Glutamatergic neuron (in vitro differentiated cells): Measurements from ENCODE around the gene HTR3D. TPM values are rescaled to one million over a fixed set of nuclear protein-coding genes. Genes with fewer than 3 reads are reported as not detected.

Experiments used
- DNase-seq: peaks from one replicate; pipeline ENCODE4 v3.0.0; 2022
- H3K27ac Mint-ChIP-seq: one replicate; pipeline ENCODE4 v1.8.0; 2020; ENCODE audit warnings: mild to moderate bottlenecking, mixed read lengths, inconsistent platforms; ENCODE audit not compliant: unreplicated experiment
- H3K27me3 Mint-ChIP-seq: one replicate; pipeline ENCODE4 v1.8.0; 2020; ENCODE audit warnings: mild to moderate bottlenecking, moderate library complexity, mixed read lengths, inconsistent platforms; ENCODE audit not compliant: unreplicated experiment
- H3K36me3 Mint-ChIP-seq: one replicate; pipeline ENCODE4 v1.8.0; 2020; ENCODE audit warnings: mild to moderate bottlenecking, mixed read lengths, inconsistent platforms; ENCODE audit not compliant: unreplicated experiment
- H3K4me1 Mint-ChIP-seq: one replicate; pipeline ENCODE4 v1.8.0; 2020; ENCODE audit warnings: mild to moderate bottlenecking, low read depth, mixed read lengths, inconsistent platforms; ENCODE audit not compliant: unreplicated experiment
- H3K4me3 Mint-ChIP-seq: one replicate; pipeline ENCODE4 v1.8.0; 2020; ENCODE audit warnings: mild to moderate bottlenecking, mixed read lengths, inconsistent platforms; ENCODE audit not compliant: unreplicated experiment
- H3K9me3 Mint-ChIP-seq: one replicate; pipeline ENCODE4 v1.8.0; 2020; ENCODE audit warnings: mild to moderate bottlenecking, moderate library complexity, mixed read lengths, inconsistent platforms; ENCODE audit not compliant: unreplicated experiment
- total RNA-seq: library from RNA; stranded (reverse); fragmentation: NEBNext Ultra II Directional; extraction: Animal tissue kit (Norgen Biotek cat#: 25700); gene quantifications from one replicate; pipeline ENCODE4 v1.2.1, GENCODE V29; 2021; ENCODE audit not compliant: unreplicated experiment
- TF ChIP-seq, protein P1 (sequence below): fragments of 200-600 bp; sonication (generic); IDR thresholded peaks from one replicate; pipeline ENCODE4 v1.5.0; 2021; ENCODE audit not compliant: partially characterized antibody, unreplicated experiment

The HTR3D gene
- total RNA-seq, 1 donor from 2014 or later = not detected

DNA sequence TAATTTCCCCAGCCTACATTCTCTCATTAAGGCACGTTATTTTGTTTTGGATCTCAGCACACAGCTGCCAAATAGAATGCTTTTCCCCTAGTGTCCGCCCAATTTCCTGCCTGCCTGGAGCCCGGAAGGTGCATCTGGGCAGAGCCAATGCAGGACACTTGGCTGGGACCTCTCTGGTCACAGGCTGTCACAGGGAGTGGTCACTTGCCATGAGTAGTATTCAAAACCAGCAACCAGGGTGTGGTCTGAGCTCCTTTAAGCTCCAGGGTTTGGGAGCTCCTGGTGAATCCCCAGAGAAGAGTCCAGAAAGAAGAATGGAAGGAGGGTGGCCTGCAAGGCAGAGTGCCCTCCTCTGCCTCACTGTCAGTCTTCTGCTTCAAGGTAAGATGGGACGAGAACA is 21.2 kb downstream of the HTR3D start, which contains the start of gene HTR3C:
Gene HTR3C (plus strand): TSS at position 281 of the 400 bp plus-strand sequence. CDS start 34 bp downstream, at position 315.
- no peak for DNase-seq
- Mint-ChIP-seq H3K4me1 (no peaks in the 10 kb centered on the region), H3K27ac (no peak within 1 kb of the TSS), H3K9me3 (no peaks in the 10 kb centered on the region), H3K27me3 (no peaks in the 10 kb centered on the region), H3K4me3 (no peak within 1 kb of the TSS), H3K36me3 (no peaks in the 10 kb centered on the region)
- TF ChIP-seq, protein P1, sequence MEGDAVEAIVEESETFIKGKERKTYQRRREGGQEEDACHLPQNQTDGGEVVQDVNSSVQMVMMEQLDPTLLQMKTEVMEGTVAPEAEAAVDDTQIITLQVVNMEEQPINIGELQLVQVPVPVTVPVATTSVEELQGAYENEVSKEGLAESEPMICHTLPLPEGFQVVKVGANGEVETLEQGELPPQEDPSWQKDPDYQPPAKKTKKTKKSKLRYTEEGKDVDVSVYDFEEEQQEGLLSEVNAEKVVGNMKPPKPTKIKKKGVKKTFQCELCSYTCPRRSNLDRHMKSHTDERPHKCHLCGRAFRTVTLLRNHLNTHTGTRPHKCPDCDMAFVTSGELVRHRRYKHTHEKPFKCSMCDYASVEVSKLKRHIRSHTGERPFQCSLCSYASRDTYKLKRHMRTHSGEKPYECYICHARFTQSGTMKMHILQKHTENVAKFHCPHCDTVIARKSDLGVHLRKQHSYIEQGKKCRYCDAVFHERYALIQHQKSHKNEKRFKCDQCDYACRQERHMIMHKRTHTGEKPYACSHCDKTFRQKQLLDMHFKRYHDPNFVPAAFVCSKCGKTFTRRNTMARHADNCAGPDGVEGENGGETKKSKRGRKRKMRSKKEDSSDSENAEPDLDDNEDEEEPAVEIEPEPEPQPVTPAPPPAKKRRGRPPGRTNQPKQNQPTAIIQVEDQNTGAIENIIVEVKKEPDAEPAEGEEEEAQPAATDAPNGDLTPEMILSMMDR = no peak

GRCh38 chr3:184058029-184058428 is 26.5 kb downstream of the HTR3D start:
- Mint-ChIP-seq H3K36me3 (no peaks in the 10 kb centered on the region), H3K4me1 (no peaks in the 10 kb centered on the region), H3K4me3 (no peak overlapping the region), H3K27me3 (peaks cover 2% of the 10 kb centered on the region), H3K9me3 (no peaks in the 10 kb centered on the region), H3K27ac (no peak overlapping the region)
- TF ChIP-seq, protein P1 = no peak
- no peak for DNase-seq

GRCh38 chr3:184059424-184059823 is 27.9 kb downstream of the HTR3D start:
- H3K9me3 Mint-ChIP-seq = no peaks in the 10 kb centered on the region
- H3K27me3 Mint-ChIP-seq = peaks cover 2% of the 10 kb centered on the region
- no peak overlapping the region for H3K4me3 Mint-ChIP-seq
- TF ChIP-seq, protein P1 = no peak
- no peak for DNase-seq
- H3K36me3 Mint-ChIP-seq = no peaks in the 10 kb centered on the region
- no peak overlapping the region for H3K27ac Mint-ChIP-seq
- no peaks in the 10 kb centered on the region for H3K4me1 Mint-ChIP-seq

DNA sequence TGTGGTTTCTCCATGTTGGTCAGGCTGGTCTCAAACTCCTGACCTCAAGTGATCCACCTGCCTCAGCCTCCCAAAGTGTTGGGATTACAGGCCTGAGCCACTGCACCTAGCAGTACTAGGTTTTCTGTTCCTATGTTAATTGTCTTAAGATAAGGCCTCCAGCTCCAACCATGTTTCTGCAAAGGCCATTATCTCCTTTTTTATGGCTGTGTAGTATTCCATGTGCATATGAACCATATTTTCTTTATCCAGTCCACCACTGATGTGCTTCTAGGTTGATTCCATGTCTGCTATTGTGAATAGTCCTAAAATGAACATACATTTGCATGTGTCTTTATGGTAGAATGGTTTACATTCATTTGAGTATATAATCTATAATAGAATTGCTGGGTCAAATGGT is 31.1 kb downstream of the HTR3D start:
- DNase-seq = no peak
- H3K27ac Mint-ChIP-seq = no peak overlapping the region
- H3K4me1 Mint-ChIP-seq = no peaks in the 10 kb centered on the region
- no peaks in the 10 kb centered on the region for H3K36me3 Mint-ChIP-seq
- H3K4me3 Mint-ChIP-seq = no peak overlapping the region
- H3K9me3 Mint-ChIP-seq = peaks cover 2% of the 10 kb centered on the region
- TF ChIP-seq, protein P1 = no peak
- H3K27me3 Mint-ChIP-seq = peaks cover 2% of the 10 kb centered on the region

DNA sequence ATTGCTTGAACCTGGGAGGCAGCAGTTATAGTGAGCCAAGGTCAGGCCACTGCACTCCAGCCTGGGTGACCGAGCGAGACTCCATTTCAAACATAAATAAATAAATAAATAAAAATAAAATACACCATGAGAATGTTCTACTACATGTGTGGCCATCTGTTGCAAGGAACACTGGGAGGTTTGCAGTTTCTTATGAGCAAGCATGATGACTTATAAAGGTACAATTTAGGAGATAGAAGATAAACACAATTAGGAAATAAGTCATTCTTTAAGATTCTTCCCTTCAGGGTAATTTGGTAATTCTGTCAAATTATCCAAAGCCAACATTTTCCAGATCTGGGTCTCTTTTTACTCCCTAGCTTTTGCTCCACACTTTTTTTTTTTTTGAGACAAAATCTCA is 34.7 kb downstream of the HTR3D start:
- DNase-seq = no peak
- peaks cover 6% of the 10 kb centered on the region for H3K9me3 Mint-ChIP-seq
- no peak overlapping the region for H3K4me3 Mint-ChIP-seq
- no peaks in the 10 kb centered on the region for H3K4me1 Mint-ChIP-seq
- H3K27me3 Mint-ChIP-seq = no peaks in the 10 kb centered on the region
- no peak overlapping the region for H3K27ac Mint-ChIP-seq
- H3K36me3 Mint-ChIP-seq = peaks cover 9% of the 10 kb centered on the region
- TF ChIP-seq, protein P1 = no peak
